Activated CD4-positive, alpha-beta T cell treated with anti-CD3 and anti-CD28 coated beads, Interleukin-2, amount 10 ng/mL, durations not matched to agents 24 days and 14 days (primary cell): ENCODE data around the gene CTSW. TPM values are rescaled to one million over a fixed set of nuclear protein-coding genes. Genes with fewer than 3 reads are reported as not detected.

Source experiments
- DNase-seq: peaks from one replicate; pipeline ENCODE4 v3.0.0; 2022
- H3K27ac Mint-ChIP-seq: one replicate; pipeline ENCODE4 v1.8.0; 2022; ENCODE audit warnings: mild to moderate bottlenecking, mixed read lengths
- H3K27me3 Mint-ChIP-seq: one replicate; pipeline ENCODE4 v1.8.0; 2022; ENCODE audit warnings: mixed read lengths
- H3K36me3 Mint-ChIP-seq: one replicate; pipeline ENCODE4 v1.8.0; 2022; ENCODE audit warnings: low read depth, mild to moderate bottlenecking, mixed read lengths
- H3K4me1 Mint-ChIP-seq: one replicate; pipeline ENCODE4 v1.8.0; 2021; ENCODE audit warnings: mixed read lengths
- H3K4me3 Mint-ChIP-seq: one replicate; pipeline ENCODE4 v1.8.0; 2022; ENCODE audit warnings: mild to moderate bottlenecking, moderate library complexity, mixed read lengths
- H3K9me3 Mint-ChIP-seq: one replicate; pipeline ENCODE4 v1.8.0; 2021; ENCODE audit warnings: mixed read lengths
- intact Hi-C: fragments of 100-400 bp; cut with micrococcal nuclease; formaldehyde crosslinking; loops from one replicate; pipeline ENCODE4 v1.15.1; 2023
- total RNA-seq: library from RNA; stranded (reverse); gene quantifications from 2 replicates; pipeline ENCODE4 v1.2.3, GENCODE V29; 2022

Gene CTSW
- total RNA-seq, 1 donor from 2014 or later = 7.5 TPM

DNA sequence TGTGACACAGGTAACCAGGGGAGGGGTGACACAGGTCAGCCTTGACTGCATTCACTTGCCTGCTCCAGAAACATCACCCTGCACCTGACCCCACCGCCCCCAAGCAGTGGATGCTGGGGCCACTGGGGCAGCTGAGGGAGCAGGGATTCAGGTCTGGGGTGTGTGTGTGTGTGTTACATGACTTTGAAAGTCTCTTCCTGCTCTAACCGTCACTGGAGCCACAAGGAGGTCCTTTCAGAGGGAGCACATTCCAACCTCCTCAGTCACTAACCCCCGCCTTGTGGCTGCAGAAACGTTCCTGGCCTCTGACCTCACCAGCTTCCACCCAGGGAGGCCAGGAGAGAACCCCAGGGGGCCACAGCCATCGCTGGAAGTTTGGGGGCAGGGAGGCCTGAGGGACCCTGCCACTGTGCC, 23.4 kb downstream of the CTSW start:
- H3K27me3 Mint-ChIP-seq = peaks cover 19% of the 10 kb centered on the region

DNA sequence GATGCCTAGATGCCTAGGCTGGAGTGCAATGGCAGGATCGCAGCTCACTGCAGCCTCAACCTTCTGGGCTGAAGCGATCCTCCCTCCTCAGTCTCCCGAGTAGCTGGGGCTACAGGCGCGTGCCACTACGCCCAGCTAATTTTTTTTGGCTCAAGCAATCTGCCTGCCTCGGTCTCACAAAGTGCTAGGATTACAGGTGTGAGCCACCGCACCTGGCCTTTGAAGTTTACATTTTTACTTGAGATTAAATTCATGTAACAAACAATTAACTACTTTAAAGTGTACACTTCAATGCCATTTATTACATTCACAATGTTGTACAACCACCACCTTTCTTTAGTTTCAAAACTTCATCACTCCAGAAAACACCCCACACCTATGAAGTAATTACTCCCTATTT, 24.1 kb downstream of the CTSW start:
- no peak overlapping the region for H3K27ac Mint-ChIP-seq
- no peak for DNase-seq
- no peak overlapping the region for H3K4me3 Mint-ChIP-seq
- H3K36me3 Mint-ChIP-seq = peaks cover 3% of the 10 kb centered on the region
- intact Hi-C loops = no loop called here
- H3K4me1 Mint-ChIP-seq = peaks cover 16% of the 10 kb centered on the region
- H3K9me3 Mint-ChIP-seq = no peaks in the 10 kb centered on the region
- H3K27me3 Mint-ChIP-seq = peaks cover 21% of the 10 kb centered on the region

More for the DNA sequence above, 23.4 kb downstream of the CTSW start:
- Mint-ChIP-seq H3K4me3 (no peak overlapping the region), H3K36me3 (peaks cover 4% of the 10 kb centered on the region), H3K9me3 (no peaks in the 10 kb centered on the region), H3K27ac (no peak overlapping the region), H3K4me1 (peaks cover 18% of the 10 kb centered on the region)
- intact Hi-C loops = no loop called here
- no peak for DNase-seq

DNA sequence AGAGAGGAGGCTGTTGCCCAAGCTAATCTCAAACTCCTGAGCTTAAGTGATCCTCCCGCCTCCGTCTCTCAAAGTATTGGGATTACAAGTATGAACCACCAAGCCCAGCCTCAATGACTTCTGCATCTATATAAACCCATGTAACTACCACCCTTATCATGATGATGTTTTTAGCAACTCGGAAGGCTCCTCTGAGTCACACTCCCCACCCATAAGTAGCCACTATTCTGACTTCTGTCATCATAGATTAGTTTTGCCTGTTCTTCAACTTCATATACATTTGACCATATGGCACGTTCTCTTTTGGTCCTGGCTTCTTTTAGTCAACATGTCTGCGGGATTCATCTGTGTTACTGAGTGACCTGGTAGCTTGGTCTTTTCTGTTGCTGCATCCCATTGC, 27.0 kb downstream of the CTSW start:
- Mint-ChIP-seq H3K36me3 (no peaks in the 10 kb centered on the region), H3K27me3 (peaks cover 21% of the 10 kb centered on the region), H3K4me1 (peaks cover 14% of the 10 kb centered on the region), H3K4me3 (no peak overlapping the region), H3K9me3 (no peaks in the 10 kb centered on the region), H3K27ac (no peak overlapping the region)
- DNase-seq = no peak
- intact Hi-C loops = no loop called here

DNA sequence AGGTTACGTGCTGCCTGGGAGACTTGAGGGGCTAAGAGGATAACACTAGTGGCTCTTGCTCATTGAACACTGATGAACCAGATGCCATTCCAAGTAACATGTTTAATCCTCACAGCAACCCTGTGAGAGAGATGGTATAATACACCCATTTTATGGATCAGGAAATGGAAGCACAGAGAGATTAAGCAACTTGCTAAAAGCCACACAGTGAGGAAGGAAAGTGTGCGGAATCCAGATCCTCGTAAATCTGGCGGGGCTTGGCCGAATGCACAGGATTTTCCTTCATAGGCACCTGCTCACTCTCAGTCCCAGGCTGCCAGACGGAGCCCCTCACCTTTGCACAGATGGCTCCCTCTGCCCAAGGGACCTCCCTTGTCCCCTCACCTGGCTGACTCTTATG, 28.2 kb downstream of the CTSW start:
- Mint-ChIP-seq H3K27me3 (peaks cover 21% of the 10 kb centered on the region), H3K9me3 (no peaks in the 10 kb centered on the region), H3K36me3 (no peaks in the 10 kb centered on the region), H3K4me3 (no peak overlapping the region), H3K27ac (no peak overlapping the region), H3K4me1 (peaks cover 6% of the 10 kb centered on the region)
- no peak for DNase-seq
- intact Hi-C loops = no loop called here

DNA sequence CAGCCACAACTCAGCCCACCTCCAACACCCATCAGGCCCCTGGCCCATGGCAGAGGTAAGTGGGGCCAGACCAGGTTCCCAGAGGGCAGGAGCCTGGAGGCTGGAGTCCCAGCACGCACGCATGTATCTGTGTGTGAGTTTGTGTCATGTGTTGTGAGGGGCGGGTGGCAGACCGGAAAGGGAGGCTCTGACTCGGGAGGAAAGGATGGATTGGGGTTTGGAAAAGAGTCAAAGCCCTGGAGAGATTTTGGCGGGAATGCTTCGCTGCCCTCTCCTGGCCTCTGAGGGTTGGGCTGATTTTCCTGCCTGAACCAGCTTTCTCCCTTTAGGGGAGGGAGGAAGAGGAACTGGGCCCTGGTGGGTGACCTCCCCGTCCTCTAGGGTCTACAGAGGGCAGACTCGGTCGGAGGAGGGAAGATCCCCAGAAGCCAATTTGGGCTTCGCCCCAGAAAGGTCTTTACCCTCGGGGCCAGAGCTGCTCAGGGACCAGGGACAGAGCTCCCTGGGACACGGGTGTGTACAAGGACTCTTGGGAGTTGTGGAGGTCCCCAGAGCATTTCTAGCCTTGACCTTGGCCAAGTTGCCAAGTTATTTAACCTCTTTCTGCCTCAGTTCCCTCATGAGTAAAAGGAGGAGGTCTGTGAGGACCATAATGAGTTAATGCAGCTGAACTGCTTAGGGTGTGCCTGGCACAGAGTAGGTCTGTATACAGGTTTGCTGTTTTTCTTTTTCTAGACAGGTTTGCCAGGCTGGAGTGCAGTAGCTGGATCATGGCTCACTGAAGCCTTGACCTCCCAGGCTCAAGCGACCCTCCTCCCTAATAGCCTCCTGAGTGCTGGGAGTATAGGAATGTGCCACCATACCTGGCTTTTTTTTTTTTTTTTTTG, 32.3 kb downstream of the CTSW start:
- peaks cover 16% of the 10 kb centered on the region for H3K4me1 Mint-ChIP-seq
- intact Hi-C loops = no loop called here
- no peak overlapping the region for H3K4me3 Mint-ChIP-seq

DNA sequence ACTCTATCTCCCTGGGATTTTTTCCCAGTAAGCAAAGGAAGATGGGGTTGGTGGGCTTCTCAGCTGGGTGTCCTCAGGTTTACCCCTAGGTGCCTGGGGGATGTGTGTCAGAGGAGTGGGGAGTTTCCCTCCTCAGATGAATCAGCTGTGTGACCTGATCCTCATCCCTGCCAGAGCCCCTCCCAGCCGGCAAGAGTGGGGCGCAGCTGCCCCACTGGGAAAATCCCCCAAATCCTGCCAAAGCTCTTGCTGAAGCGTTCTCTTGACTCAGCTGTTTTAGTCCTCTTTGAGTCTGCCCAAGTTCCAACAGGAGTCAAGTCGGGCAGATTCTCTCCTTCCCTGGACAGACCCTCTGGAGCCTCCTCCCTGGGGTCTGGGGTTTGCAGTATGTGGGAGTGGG, 33.2 kb downstream of the CTSW start:
- Mint-ChIP-seq H3K27me3 (peaks cover 4% of the 10 kb centered on the region), H3K4me1 (peaks cover 21% of the 10 kb centered on the region), H3K27ac (no peak overlapping the region), H3K36me3 (peaks cover 9% of the 10 kb centered on the region), H3K9me3 (no peaks in the 10 kb centered on the region), H3K4me3 (no peak overlapping the region)
- intact Hi-C loops = no loop called here
- no peak for DNase-seq

More for the DNA sequence above, 32.3 kb downstream of the CTSW start:
- no peak for DNase-seq
- peaks cover 6% of the 10 kb centered on the region for H3K27me3 Mint-ChIP-seq
- no peak overlapping the region for H3K27ac Mint-ChIP-seq
- H3K9me3 Mint-ChIP-seq = no peaks in the 10 kb centered on the region
- H3K36me3 Mint-ChIP-seq = peaks cover 9% of the 10 kb centered on the region

DNA sequence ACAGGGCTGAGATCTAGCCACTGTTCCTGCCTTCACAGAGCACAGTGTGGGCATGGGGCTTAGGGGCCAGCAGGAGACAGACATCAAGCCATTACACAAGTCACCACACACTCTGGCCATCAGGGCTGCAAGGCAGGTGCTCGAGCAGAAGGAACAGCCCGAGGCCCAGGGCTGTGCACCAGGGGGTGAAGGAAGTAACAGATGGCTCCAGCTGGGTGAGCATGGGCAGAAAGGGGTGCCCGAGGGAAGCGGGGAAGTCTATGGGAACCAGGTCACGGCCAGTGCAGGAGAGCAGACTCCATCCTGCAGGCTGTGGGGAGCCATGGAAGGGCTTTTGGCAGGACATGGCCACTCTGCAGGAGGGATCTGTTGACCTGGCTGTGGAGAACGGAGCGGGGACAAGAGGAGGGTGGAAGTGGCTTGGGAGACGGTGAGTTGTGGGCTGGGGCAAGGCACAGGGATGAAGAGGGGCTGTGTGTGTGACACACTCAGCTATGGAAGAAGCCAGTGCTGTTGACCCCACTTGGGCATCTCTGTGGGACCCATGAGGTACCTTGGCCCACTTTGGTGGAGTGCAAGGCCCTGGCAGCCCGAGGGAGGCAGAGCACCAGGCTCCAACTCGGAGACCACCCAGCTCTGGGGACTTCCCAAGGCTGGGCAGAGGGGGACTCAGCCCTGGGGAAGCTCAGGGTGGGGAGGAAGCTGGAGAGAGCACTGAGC, 35.6 kb downstream of the CTSW start:
- H3K4me1 Mint-ChIP-seq = peaks cover 18% of the 10 kb centered on the region
- no peak overlapping the region for H3K4me3 Mint-ChIP-seq

DNA sequence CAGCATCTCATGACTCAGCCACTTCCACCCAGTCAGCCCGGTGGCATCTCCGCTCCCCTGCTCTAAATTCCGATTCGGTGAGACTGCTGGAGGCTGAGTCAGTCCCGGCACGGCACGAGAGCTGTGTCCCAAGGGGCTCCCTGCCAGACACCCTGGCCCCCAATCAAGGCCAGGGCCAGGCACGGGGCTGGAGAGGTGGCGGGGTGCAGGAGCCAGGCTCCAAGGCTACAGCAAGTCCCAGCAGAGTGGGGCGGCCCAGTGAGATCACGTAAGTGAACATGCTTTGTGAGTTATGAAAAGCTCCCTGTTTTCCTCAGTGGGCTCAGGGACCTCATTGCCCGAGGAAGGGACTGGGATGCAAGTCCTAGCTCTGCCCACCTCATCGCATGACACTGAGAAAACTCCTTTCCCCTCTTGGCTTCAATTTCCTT, 36.2 kb downstream of the CTSW start:
- intact Hi-C loops = no loop called here
- no peak overlapping the region for H3K27ac Mint-ChIP-seq
- H3K4me1 Mint-ChIP-seq = peaks cover 19% of the 10 kb centered on the region
- peaks cover 18% of the 10 kb centered on the region for H3K36me3 Mint-ChIP-seq
- H3K4me3 Mint-ChIP-seq = no peak overlapping the region
- no peak for DNase-seq
- H3K27me3 Mint-ChIP-seq = peaks cover 2% of the 10 kb centered on the region
- H3K9me3 Mint-ChIP-seq = no peaks in the 10 kb centered on the region

More for the DNA sequence above, 35.6 kb downstream of the CTSW start:
- Mint-ChIP-seq H3K27ac (peak overlapping the region; percentile 17), H3K36me3 (peaks cover 14% of the 10 kb centered on the region), H3K27me3 (peaks cover 2% of the 10 kb centered on the region), H3K9me3 (no peaks in the 10 kb centered on the region)
- intact Hi-C loops = no loop called here
- DNase-seq = no peak

DNA sequence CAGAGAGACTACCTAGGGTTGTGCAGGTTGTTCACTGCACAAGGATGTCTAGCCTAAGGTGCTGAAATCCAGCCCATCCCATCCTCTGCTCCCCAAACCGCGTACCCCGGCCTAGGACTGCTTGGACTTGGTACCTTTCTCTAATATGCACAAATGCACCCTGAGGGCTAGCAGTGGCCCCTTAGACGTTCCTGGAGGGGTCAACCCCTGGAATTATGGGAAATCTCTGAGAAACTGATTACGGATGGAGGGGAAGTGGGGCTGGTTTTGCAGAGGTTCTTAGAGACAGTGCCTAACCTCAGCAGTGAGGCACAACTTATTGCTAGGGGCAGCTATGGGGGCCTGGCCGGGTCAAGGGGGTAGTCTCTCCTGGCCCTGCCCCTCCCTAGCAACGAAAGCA, 36.8 kb downstream of the CTSW start:
- Mint-ChIP-seq H3K4me1 (peaks cover 19% of the 10 kb centered on the region), H3K4me3 (peak overlapping the region; percentile 96), H3K36me3 (peaks cover 19% of the 10 kb centered on the region), H3K9me3 (no peaks in the 10 kb centered on the region), H3K27ac (peak overlapping the region; percentile 8), H3K27me3 (peaks cover 2% of the 10 kb centered on the region)
- intact Hi-C loops = no loop called here
- no peak for DNase-seq

DNA sequence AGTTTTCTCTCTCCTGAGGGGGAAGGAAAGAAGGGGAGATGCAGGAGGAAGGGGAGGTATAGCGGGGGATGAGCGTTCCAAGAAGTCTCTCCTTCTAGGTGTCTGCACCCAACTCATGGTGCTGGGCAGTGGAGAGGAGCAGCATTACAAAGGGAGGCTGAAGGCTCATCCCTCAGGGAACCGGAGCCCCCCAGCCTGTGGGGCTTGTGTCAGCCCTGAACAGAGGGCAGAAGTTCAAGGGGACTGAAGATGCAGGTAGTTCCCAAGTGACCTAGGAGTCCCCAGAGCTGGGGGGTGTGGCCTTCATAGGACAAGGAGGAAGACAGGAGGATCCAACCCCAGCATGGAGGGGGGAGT, 37.4 kb downstream of the CTSW start:
- DNase-seq = no peak
- H3K4me3 Mint-ChIP-seq = peak overlapping the region; percentile 96
- no peaks in the 10 kb centered on the region for H3K27me3 Mint-ChIP-seq
- H3K36me3 Mint-ChIP-seq = peaks cover 22% of the 10 kb centered on the region
- H3K9me3 Mint-ChIP-seq = no peaks in the 10 kb centered on the region
- intact Hi-C loops = no loop called here
- peak overlapping the region; percentile 37 for H3K27ac Mint-ChIP-seq
- H3K4me1 Mint-ChIP-seq = peaks cover 19% of the 10 kb centered on the region

DNA sequence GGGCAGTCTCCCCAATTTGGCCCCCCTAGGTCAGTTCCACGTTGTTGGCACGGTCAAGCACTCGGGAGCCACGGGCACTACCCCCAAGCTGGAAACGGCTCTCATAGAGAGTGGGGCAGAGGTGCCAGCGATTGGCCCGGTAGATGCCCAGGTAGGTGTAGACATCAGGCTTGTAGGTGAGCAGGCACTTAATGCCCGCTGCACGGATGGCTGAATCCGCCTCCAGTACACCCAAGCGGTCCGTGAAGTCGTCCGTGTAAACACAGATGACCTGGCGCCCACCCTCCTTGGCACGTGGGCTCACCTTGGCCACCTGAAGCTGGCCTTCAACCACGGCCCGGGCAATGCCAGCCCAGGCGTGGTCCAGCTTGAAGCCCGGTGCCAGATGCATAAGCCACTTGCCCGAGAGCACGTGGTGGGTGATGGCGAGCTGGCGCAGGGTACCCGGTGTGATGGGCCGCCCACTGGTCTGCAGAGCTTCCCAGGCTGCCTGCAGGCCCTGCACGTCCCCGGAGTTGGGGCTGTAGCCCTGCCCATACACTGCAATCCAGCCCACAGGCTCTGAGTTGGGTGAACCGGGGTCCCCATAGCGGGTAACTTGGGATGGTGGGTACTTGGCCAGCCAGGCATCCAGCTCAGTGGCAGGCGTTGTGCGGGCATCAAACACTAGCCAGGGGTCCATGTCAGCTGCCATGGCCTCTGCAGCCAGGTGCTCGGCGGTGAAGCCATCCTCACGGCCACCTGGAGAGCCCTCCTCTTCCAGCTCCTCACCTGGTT, 38.0 kb downstream of the CTSW start:
- DNase-seq = no peak
- Mint-ChIP-seq H3K27ac (no peak overlapping the region), H3K4me1 (peaks cover 22% of the 10 kb centered on the region), H3K36me3 (peaks cover 27% of the 10 kb centered on the region), H3K9me3 (no peaks in the 10 kb centered on the region), H3K27me3 (no peaks in the 10 kb centered on the region), H3K4me3 (peak overlapping the region; percentile 96)
- intact Hi-C loops = no loop called here

DNA sequence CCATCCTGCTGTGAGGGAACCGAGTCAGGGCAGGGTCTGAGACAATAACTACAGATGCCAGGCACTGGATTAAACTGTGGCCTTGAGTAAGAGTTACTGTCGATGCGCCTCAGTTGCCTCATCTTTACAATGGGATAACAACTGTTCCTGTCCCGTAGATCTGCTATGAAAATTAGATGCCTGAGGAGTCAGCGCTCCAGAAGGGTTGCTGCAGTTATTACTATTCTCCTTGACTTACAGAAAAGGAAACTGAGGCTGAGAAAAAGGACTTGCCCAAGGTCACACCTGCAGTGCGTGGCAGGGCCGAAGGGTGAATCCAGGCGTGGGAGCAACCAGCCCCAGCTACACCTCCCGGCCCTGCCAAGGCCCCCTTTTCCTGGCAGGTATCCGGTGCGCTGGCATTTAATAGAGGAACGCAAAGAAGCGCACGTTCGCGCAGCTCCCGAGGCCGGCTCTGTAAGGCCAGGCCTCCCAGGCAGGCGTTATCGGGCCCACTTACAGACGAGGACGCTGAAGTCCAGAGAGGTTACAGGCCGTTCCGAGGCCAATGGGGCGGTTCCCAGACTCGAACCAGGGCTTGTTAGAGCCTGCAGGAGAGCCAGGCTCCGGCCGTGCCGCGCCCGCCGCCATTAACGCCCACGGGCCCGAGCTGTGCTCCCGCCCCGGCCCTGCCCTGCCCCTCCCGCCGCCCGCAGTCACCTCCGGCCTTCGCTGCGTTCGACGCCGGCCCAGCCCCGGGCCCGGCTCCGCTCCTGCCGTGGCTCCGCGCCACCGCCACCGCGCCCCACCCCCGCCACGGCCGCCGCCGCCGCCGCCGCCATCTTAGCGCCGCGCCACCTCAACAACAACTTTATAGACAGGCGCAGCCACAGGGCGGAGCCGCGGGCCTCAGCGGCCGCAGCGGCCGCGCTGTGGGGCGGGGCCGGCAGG, 38.8 kb downstream of the CTSW start, which contains the start of gene C11orf68:
C11orf68 (minus strand) TSS at position 852 of the 930 bp plus-strand sequence; CDS start at position 821, 31 bp downstream.
- no peaks in the 10 kb centered on the region for H3K27me3 Mint-ChIP-seq
- no peaks in the 10 kb centered on the region for H3K9me3 Mint-ChIP-seq
- peaks cover 36% of the 10 kb centered on the region for H3K36me3 Mint-ChIP-seq
- peaks cover 23% of the 10 kb centered on the region for H3K4me1 Mint-ChIP-seq
- no peak for DNase-seq
- peak within 1 kb of the TSS; percentile 96 for H3K4me3 Mint-ChIP-seq
- intact Hi-C loops = loop anchor here (1.0 kb wide), 7 partner anchors 10 to 255 kb away; partner anchors contain the start of genes CCDC85B, FOSL1, MUS81 and SART1
- H3K27ac Mint-ChIP-seq = peak within 1 kb of the TSS; percentile 90
